Superior temporal gyrus (tissue), 1 donor: ENCODE measurements around the gene MGAT1.
"Not testable (repeated sequence)": the region's sequence is repeated elsewhere in the genome, so short reads cannot be mapped to it uniquely, and the experiment has no call there.

Experiments used
- DNase-seq: peaks from one replicate; pipeline ENCODE4 v3.0.0-alpha.2; 2016; ENCODE audit errors: extremely low spot score

The MGAT1 gene

GRCh38 chr5:180806351-180807011 lies 3.9 kb upstream of the MGAT1 start:
- DNase-seq, result no peak

- no peak for DNase-seq
These were observed 1.6 kb upstream of the MGAT1 start for GRCh38 chr5:180804129-180804618.

GRCh38 chr5:180803181-180804128 lies 849 bp upstream of the MGAT1 start:
- no peak for DNase-seq

GRCh38 chr5:180801596-180802324 lies 846 bp downstream of the MGAT1 start:
- no peak for DNase-seq

GRCh38 chr5:180799902-180800801 lies 2.5 kb downstream of the MGAT1 start:
- no peak for DNase-seq

- DNase-seq, result no peak
These were observed 3.4 kb downstream of the MGAT1 start for GRCh38 chr5:180799194-180799593.

GRCh38 chr5:180798193-180798592 lies 4.4 kb downstream of the MGAT1 start:
- no peak for DNase-seq

- no peak for DNase-seq
These were observed 5.1 kb downstream of the MGAT1 start for GRCh38 chr5:180797256-180798192.

GRCh38 chr5:180795771-180796313 lies 6.8 kb downstream of the MGAT1 start:
- no peak for DNase-seq

- DNase-seq, result no peak
These were observed 9.7 kb downstream of the MGAT1 start for GRCh38 chr5:180792965-180793287.

GRCh38 chr5:180792287-180792964 lies 10.2 kb downstream of the MGAT1 start:
- no peak for DNase-seq

- no peak for DNase-seq
These were observed 10.9 kb downstream of the MGAT1 start for GRCh38 chr5:180791611-180792213.

GRCh38 chr5:180790524-180790923 lies 12.1 kb downstream of the MGAT1 start:
- no peak for DNase-seq

GRCh38 chr5:180790020-180790419 lies 12.6 kb downstream of the MGAT1 start:
- DNase-seq, result no peak

GRCh38 chr5:180788651-180789410 lies 13.8 kb downstream of the MGAT1 start:
- DNase-seq, result not testable (repeated sequence)

- DNase-seq, result no peak
These were observed 14.7 kb downstream of the MGAT1 start for GRCh38 chr5:180787711-180788431.
